NB4 (cell line): ENCODE measurements around the gene RPTOR.

Experiments used
- DNase-seq: peaks from one replicate; pipeline ENCODE4 v3.0.0; 2010; ENCODE audit warnings: low read depth
- H3K4me3 ChIP-seq: one replicate; pipeline ENCODE4 v1.5.1; 2011; ENCODE audit warnings: mild to moderate bottlenecking, low read depth, low read length, moderate library complexity
- CTCF ChIP-seq: IDR thresholded peaks from one replicate; pipeline ENCODE4 v1.5.1; 2012; ENCODE audit warnings: low read depth, low read length
- MAX ChIP-seq: IDR thresholded peaks from 2 replicates; pipeline ENCODE4 v1.6.1; 2011; ENCODE audit warnings: low read depth, low read length
- MYC ChIP-seq: IDR thresholded peaks from 2 replicates; pipeline ENCODE4 v1.6.1; 2011; ENCODE audit warnings: low read depth, low read length
- POLR2A ChIP-seq: IDR thresholded peaks from 2 replicates; pipeline ENCODE4 v1.6.1; 2011; ENCODE audit warnings: mild to moderate bottlenecking; ENCODE audit not compliant: insufficient read length; ENCODE audit errors: extremely low read depth

The RPTOR gene

GRCh38 chr17:80927791-80928216 is 383.2 kb downstream of the RPTOR start:
- no peak overlapping the region for H3K4me3 ChIP-seq
- no peak for TF ChIP-seq CTCF
- TF ChIP-seq POLR2A, result no peak
- no peak for TF ChIP-seq MYC
- TF ChIP-seq MAX, result no peak
- no peak for DNase-seq

- H3K4me3 ChIP-seq, result no peak overlapping the region
- no peak for DNase-seq
- TF ChIP-seq MAX (no peak), MYC (no peak), POLR2A (no peak), CTCF (no peak)
Observed at GRCh38 chr17:80929449-80929848, 384.8 kb downstream of the RPTOR start.

- no peak for TF ChIP-seq CTCF
- TF ChIP-seq POLR2A, result no peak
- no peak for TF ChIP-seq MYC
- no peak for TF ChIP-seq MAX
- DNase-seq, result no peak
- H3K4me3 ChIP-seq, result no peak overlapping the region
Observed at GRCh38 chr17:80930335-80931279, 386.0 kb downstream of the RPTOR start.

GRCh38 chr17:80931421-80932265 is 387.0 kb downstream of the RPTOR start:
- no peak overlapping the region for H3K4me3 ChIP-seq
- DNase-seq, result no peak
- no peak for TF ChIP-seq MAX
- TF ChIP-seq MYC, result no peak
- no peak for TF ChIP-seq CTCF
- no peak for TF ChIP-seq POLR2A

- no peak overlapping the region for H3K4me3 ChIP-seq
- no peak for DNase-seq
- TF ChIP-seq POLR2A (no peak), MAX (no peak), CTCF (no peak), MYC (no peak)
Observed at GRCh38 chr17:80935526-80935925, 390.9 kb downstream of the RPTOR start.
